Measurements from ENCODE around the gene NDST3. TPM values are rescaled to one million over a fixed set of nuclear protein-coding genes. Genes with fewer than 3 reads are reported as not detected.

The NDST3 gene
- total and polyA plus RNA-seq, 8 donors = 0.02 TPM; not detected in 7

GRCh38 chr4:118139241-118139640, 105.0 kb downstream of the NDST3 start:
- Histone ChIP-seq H3K4me1 (no peaks in the 10 kb centered on the region), H3K9me3 (no peaks in the 10 kb centered on the region), H3K4me3 (no peak overlapping the region), H3K27ac (no peak overlapping the region), H3K36me3 (no peaks in the 10 kb centered on the region), H3K27me3 (no peaks in the 10 kb centered on the region)
- ATAC-seq (no peak), FAIRE-seq (no peak), DNase-seq (no peak)
- intact Hi-C loops (cut with DNase I) = no loop called here
- 82 to 85% methylated on average over 1 of the region's 1 CpG for WGBS, 2 donors
- TF ChIP-seq CTCF (IDR thresholded peaks at IDR 0.05) = no peak

GRCh38 chr4:118141240-118141639, 107.0 kb downstream of the NDST3 start:
- Histone ChIP-seq H3K4me3 (no peak overlapping the region), H3K27me3 (no peaks in the 10 kb centered on the region), H3K9me3 (no peaks in the 10 kb centered on the region), H3K36me3 (no peaks in the 10 kb centered on the region), H3K4me1 (no peaks in the 10 kb centered on the region), H3K27ac (no peak overlapping the region)
- WGBS, 2 donors = 59 to 69% methylated on average over 4 of the region's 4 CpGs
- TF ChIP-seq CTCF (IDR thresholded peaks at IDR 0.05) = no peak
- intact Hi-C loops (cut with DNase I) = no loop called here
- ATAC-seq (no peak), DNase-seq (no peak), FAIRE-seq (no peak)

GRCh38 chr4:118154649-118155048, 120.4 kb downstream of the NDST3 start:
- Histone ChIP-seq H3K36me3 (no peaks in the 10 kb centered on the region), H3K9me3 (no peaks in the 10 kb centered on the region), H3K27me3 (no peaks in the 10 kb centered on the region), H3K27ac (no peak overlapping the region), H3K4me3 (no peak overlapping the region), H3K4me1 (no peaks in the 10 kb centered on the region)
- intact Hi-C loops (cut with DNase I) = no loop called here
- no peak for TF ChIP-seq CTCF (IDR thresholded peaks at IDR 0.05)
- DNase-seq (no peak), FAIRE-seq (no peak), ATAC-seq (no peak)
- WGBS, 2 donors = 73 to 87% methylated on average over 5 of the region's 5 CpGs

- Histone ChIP-seq H3K9me3 (no peaks in the 10 kb centered on the region), H3K36me3 (no peaks in the 10 kb centered on the region), H3K27me3 (no peaks in the 10 kb centered on the region), H3K4me3 (no peak overlapping the region), H3K27ac (no peak overlapping the region), H3K4me1 (no peaks in the 10 kb centered on the region)
- no peak for TF ChIP-seq CTCF (IDR thresholded peaks at IDR 0.05)
- intact Hi-C loops (cut with DNase I) = no loop called here
- DNase-seq (no peak), ATAC-seq (no peak), FAIRE-seq (no peak)
These were observed 121.2 kb downstream of the NDST3 start for GRCh38 chr4:118155516-118155915.

GRCh38 chr4:118158763-118159375, 124.6 kb downstream of the NDST3 start:
- TF ChIP-seq CTCF (IDR thresholded peaks at IDR 0.05) = no peak
- DNase-seq (no peak), FAIRE-seq (no peak), ATAC-seq (no peak)
- no peaks in the 10 kb centered on the region for H3K4me1 ChIP-seq
- H3K9me3 ChIP-seq = no peaks in the 10 kb centered on the region
- intact Hi-C loops (cut with DNase I) = no loop called here
- H3K36me3 ChIP-seq = no peaks in the 10 kb centered on the region
- H3K4me3 ChIP-seq = no peak overlapping the region
- 53 to 56% methylated on average over 2 of the region's 2 CpGs for WGBS, 2 donors
- H3K27me3 ChIP-seq = no peaks in the 10 kb centered on the region
- no peak overlapping the region for H3K27ac ChIP-seq
